Upper lobe of right lung (tissue), 1 donor: ENCODE results near the gene DAPK2. TPM values are rescaled to one million over a fixed set of nuclear protein-coding genes. Genes with fewer than 3 reads are reported as not detected.

Source experiments
- ATAC-seq: fragments of 200-7000 bp; cut with Tn5 transposase; one replicate; pipeline ENCODE4 v1.9.1; 2020; ENCODE audit warnings: mild to moderate bottlenecking, moderate library complexity
- DNase-seq: peaks from one replicate; pipeline ENCODE4 v3.0.0-alpha.2; 2020
- H3K27ac ChIP-seq: fragments of 200-600 bp; one replicate; pipeline ENCODE4 v1.8.0; 2022
- H3K27me3 ChIP-seq: fragments of 200-600 bp; one replicate; pipeline ENCODE4 v1.8.0; 2022; ENCODE audit warnings: mild to moderate bottlenecking
- H3K36me3 ChIP-seq: fragments of 200-600 bp; one replicate; pipeline ENCODE4 v1.8.0; 2022
- H3K4me1 ChIP-seq: fragments of 200-600 bp; one replicate; pipeline ENCODE4 v1.8.0; 2022
- H3K4me3 ChIP-seq: fragments of 200-600 bp; one replicate; pipeline ENCODE4 v1.8.0; 2022; ENCODE audit warnings: mild to moderate bottlenecking
- H3K9me3 ChIP-seq: fragments of 200-600 bp; one replicate; pipeline ENCODE4 v1.8.0; 2022
- intact Hi-C: fragments of 100-400 bp; cut with DNase I; formaldehyde crosslinking; loops from one replicate; pipeline ENCODE4 v1.11.0; 2022
- microRNA-seq: library from miRNA; unstranded; fragments of <30 nt; microRNA quantifications from one replicate; pipeline ENCODE4 v1.2.0, GENCODE V29; 2020; ENCODE audit warnings: borderline microRNAs expressed
- total RNA-seq: library from RNA; stranded (reverse); fragmentation: NEBNext Ultra II Directional; extraction: Animal tissue kit (Norgen Biotek cat#: 25700); gene quantifications from one replicate; pipeline ENCODE4 v1.2.1, GENCODE V29; 2021
- TF ChIP-seq, protein P1 (sequence below): fragments of 200-600 bp; IDR thresholded peaks from one replicate; pipeline ENCODE4 v1.8.0; 2022; ENCODE audit warnings: antibody characterized with exemption
- donor health status: DM: no; HTN: yes; CAD: no; lungs with severe emphysema.

DAPK2 gene
- total RNA-seq, 1 donor from 2014 or later = 73.3 TPM

DNA sequence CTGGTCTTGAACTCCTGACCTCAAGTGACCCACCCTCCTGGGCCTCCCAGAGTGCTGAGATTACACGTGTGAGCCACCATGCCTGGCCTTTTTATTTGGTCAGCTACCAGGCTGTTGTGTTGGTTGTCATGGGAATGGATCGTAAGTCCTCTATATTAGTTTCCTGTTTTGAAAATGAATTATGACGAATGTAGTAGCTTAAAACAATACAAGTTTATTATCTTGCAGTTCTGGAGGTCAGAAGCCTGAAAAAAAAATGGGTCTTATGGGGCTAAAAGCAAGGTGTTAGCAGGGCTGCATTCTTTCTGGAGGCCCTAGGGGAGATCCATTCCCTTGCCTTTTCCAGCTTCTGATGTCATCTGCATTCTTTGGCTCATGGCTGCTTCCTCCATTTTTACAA is 187.4 kb downstream of the DAPK2 start:
- Histone ChIP-seq H3K27me3 (no peaks in the 10 kb centered on the region), H3K27ac (no peak overlapping the region), H3K4me1 (no peaks in the 10 kb centered on the region), H3K36me3 (no peaks in the 10 kb centered on the region), H3K4me3 (no peak overlapping the region), H3K9me3 (no peaks in the 10 kb centered on the region)
- TF ChIP-seq, protein P1, sequence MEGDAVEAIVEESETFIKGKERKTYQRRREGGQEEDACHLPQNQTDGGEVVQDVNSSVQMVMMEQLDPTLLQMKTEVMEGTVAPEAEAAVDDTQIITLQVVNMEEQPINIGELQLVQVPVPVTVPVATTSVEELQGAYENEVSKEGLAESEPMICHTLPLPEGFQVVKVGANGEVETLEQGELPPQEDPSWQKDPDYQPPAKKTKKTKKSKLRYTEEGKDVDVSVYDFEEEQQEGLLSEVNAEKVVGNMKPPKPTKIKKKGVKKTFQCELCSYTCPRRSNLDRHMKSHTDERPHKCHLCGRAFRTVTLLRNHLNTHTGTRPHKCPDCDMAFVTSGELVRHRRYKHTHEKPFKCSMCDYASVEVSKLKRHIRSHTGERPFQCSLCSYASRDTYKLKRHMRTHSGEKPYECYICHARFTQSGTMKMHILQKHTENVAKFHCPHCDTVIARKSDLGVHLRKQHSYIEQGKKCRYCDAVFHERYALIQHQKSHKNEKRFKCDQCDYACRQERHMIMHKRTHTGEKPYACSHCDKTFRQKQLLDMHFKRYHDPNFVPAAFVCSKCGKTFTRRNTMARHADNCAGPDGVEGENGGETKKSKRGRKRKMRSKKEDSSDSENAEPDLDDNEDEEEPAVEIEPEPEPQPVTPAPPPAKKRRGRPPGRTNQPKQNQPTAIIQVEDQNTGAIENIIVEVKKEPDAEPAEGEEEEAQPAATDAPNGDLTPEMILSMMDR = no peak
- ATAC-seq (no peak), DNase-seq (no peak)
- intact Hi-C loops = no loop called here

DNA sequence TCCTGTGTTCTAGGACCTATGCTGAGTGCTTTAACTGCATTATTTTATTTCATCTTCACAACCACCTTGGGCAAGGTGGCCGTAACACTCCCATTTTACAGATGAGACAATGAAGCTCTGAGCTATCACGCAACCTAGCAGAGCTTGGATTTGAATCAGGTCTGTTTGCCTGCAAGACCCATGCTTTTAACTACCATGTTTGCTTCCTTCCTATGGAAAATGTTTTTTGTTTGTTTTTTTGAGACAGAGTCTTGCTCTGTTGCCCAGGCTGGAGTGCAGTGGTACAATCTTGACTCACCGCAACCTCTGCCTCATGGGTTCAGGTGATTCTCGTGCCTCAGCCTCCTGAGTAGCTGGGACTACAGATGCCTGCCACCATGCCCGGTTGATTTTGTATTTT is 187.8 kb downstream of the DAPK2 start:
- ATAC-seq (no peak), DNase-seq (no peak)
- intact Hi-C loops = no loop called here
- TF ChIP-seq, protein P1 = no peak
- Histone ChIP-seq H3K9me3 (no peaks in the 10 kb centered on the region), H3K4me3 (no peak overlapping the region), H3K27me3 (no peaks in the 10 kb centered on the region), H3K27ac (no peak overlapping the region), H3K4me1 (no peaks in the 10 kb centered on the region), H3K36me3 (no peaks in the 10 kb centered on the region)

DNA sequence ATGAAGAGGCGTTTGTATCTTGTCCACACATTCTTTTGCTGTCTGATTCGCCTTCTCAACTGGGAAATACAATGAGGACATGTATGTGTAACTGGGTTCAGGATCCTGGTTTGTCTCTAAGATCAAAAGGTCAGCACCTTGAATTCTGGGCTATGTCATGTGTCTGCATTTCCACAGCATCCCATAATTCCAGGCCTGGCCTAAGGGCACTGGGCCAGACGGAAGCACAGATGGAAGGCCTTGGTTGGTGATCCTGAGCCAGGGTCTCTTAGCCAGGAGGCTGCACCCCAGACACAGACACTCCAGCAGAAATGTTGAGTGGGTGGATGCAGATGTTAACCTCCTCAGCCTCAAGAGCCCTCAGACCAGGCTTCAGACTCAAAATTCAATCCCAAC is 188.8 kb downstream of the DAPK2 start:
- no peak for ATAC-seq
- Histone ChIP-seq H3K4me1 (no peaks in the 10 kb centered on the region), H3K27me3 (no peaks in the 10 kb centered on the region), H3K36me3 (no peaks in the 10 kb centered on the region), H3K27ac (no peak overlapping the region), H3K9me3 (no peaks in the 10 kb centered on the region), H3K4me3 (no peak overlapping the region)
- TF ChIP-seq, protein P1 = no peak
- intact Hi-C loops = no loop called here
- no peak for DNase-seq

Small RNA genes lying within 50 kb of the gene (microRNA-seq; reads per million reads assigned to microRNA genes)
- gene MIR422A = not detected

Other genes starting within 250 kb of the DAPK2 start
- 98.5 TPM for gene HERC1, start 212.5 kb downstream of the DAPK2 start, total RNA-seq
- 54.9 TPM for gene CIAO2A, start 47.4 kb upstream of the DAPK2 start, total RNA-seq
- gene SNX1, start 49.5 kb upstream of the DAPK2 start, total RNA-seq = 162 TPM
- 28.3 TPM for gene SNX22, start 105.2 kb upstream of the DAPK2 start, total RNA-seq
- gene PPIB, start 116.5 kb upstream of the DAPK2 start, total RNA-seq = 389 TPM